Large intestine (tissue), 3 donors: ENCODE results near the gene ITGA5. TPM values are rescaled to one million over a fixed set of nuclear protein-coding genes. Genes with fewer than 3 reads are reported as not detected.

Source experiments
- DNase-seq, 2 donors: peaks; one replicate each; pipeline versions ENCODE4 v3.0.0 to v3.0.0-alpha.2; 2013
- H3K27ac ChIP-seq: one replicate; pipeline ENCODE4 v1.5.1; 2013; ENCODE audit warnings: low read length
- H3K27me3 ChIP-seq: 2 replicates; pipeline ENCODE4 v1.6.1; 2013; ENCODE audit warnings: low read length; ENCODE audit not compliant: control insufficient read depth, insufficient read depth
- H3K36me3 ChIP-seq: 2 replicates; pipeline ENCODE4 v1.6.1; 2013; ENCODE audit warnings: low read length; ENCODE audit not compliant: control insufficient read depth, insufficient read depth
- H3K4me1 ChIP-seq: one replicate; pipeline ENCODE4 v1.6.1; 2013; ENCODE audit warnings: low read length; ENCODE audit not compliant: control insufficient read depth, insufficient read depth
- H3K4me3 ChIP-seq: one replicate; pipeline ENCODE4 v1.5.1; 2013; ENCODE audit warnings: low read length
- H3K9me3 ChIP-seq: one replicate; pipeline ENCODE4 v1.6.1; 2013; ENCODE audit warnings: mild to moderate bottlenecking, low read depth, low read length, moderate library complexity; ENCODE audit not compliant: control insufficient read depth
- WGBS: methylation state at CpG from one replicate; pipeline ENCODE4 v1.1.5; 2013; ENCODE audit warnings: low lambda C conversion rate; ENCODE audit not compliant: insufficient coverage; 5-methylcytosine and 5-hydroxymethylcytosine counted together
- polyA plus RNA-seq: library from polyadenylated mRNA; unstranded; fragments of 120-200 nt; gene quantifications from one replicate; pipeline ENCODE4 v1.2.1, GENCODE V29; 2013

The ITGA5 gene
- polyA plus RNA-seq, 1 donor, result 23.9 TPM

- Histone ChIP-seq H3K4me1 (peaks cover 12% of the 10 kb centered on the region), H3K36me3 (no peaks in the 10 kb centered on the region), H3K27ac (no peak overlapping the region), H3K27me3 (peaks cover 12% of the 10 kb centered on the region), H3K4me3 (no peak overlapping the region), H3K9me3 (no peaks in the 10 kb centered on the region)
- no CpG with 5 or more reads among the region's 3 CpGs for WGBS
- no peak for DNase-seq
Observed at GRCh38 chr12:54389134-54389508, 29.9 kb downstream of the ITGA5 start.

DNA sequence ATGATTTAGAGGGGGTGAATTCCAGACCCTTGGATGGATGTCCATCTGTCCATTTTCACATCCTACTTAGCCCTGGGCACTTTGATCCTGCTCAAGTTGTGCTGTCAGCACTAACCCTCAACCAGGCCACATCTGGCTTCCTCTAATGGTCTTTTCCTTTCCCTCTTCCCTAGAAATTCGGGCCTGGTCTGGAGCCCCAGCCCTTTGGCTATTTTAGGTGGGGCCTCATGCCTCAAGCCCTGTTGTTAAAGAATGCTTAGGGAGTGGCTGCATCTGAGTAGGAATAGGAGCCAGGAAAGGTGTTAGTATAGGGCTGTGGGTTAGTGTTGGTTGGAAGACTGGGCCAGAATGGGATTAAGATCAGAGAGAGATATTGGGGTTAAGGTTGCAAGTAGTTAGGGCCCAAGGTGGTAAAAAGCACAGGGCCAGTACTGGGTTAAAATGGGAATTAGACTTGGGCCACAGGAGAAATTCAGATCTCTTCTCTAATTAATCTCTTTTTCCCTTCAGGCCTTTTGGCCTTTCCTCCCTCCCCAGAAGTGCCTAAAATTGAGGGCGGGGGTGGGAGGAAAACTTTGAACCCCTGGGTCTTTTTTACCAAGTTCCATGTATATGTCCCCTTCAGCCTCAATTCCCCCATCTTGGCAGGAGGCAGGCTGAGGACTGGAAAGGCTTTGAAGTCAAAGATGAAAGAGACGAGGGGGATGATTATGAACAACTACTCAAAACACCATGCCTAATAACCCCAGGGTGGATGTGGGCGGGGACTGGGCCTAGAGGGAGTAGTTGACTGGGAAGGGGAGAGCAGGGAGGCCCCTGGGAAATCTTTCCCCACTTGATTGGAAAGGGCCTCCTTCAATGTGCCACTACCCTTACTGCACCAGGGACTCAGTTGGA is 30.6 kb downstream of the ITGA5 start:
- H3K27me3 ChIP-seq, result peaks cover 12% of the 10 kb centered on the region
- no CpG with 5 or more reads among the region's 4 CpGs for WGBS
- H3K27ac ChIP-seq, result no peak overlapping the region
- H3K9me3 ChIP-seq, result no peaks in the 10 kb centered on the region
- H3K4me3 ChIP-seq, result no peak overlapping the region
- DNase-seq, result no peak
- peaks cover 12% of the 10 kb centered on the region for H3K4me1 ChIP-seq
- H3K36me3 ChIP-seq, result no peaks in the 10 kb centered on the region

GRCh38 chr12:54387114-54387467 is 32.0 kb downstream of the ITGA5 start:
- H3K4me3 ChIP-seq, result no peak overlapping the region
- WGBS, result no CpG with 5 or more reads among the region's 3 CpGs
- H3K27ac ChIP-seq, result no peak overlapping the region
- no peak for DNase-seq
- H3K9me3 ChIP-seq, result no peaks in the 10 kb centered on the region
- peaks cover 4% of the 10 kb centered on the region for H3K27me3 ChIP-seq
- H3K36me3 ChIP-seq, result no peaks in the 10 kb centered on the region
- peaks cover 12% of the 10 kb centered on the region for H3K4me1 ChIP-seq

- H3K4me3 ChIP-seq, result no peak overlapping the region
- no peaks in the 10 kb centered on the region for H3K9me3 ChIP-seq
- H3K4me1 ChIP-seq, result peaks cover 8% of the 10 kb centered on the region
- H3K27me3 ChIP-seq, result no peaks in the 10 kb centered on the region
- no peak overlapping the region for H3K27ac ChIP-seq
- no peak for DNase-seq
- WGBS, result no CpG with 5 or more reads among the region's 3 CpGs
- no peaks in the 10 kb centered on the region for H3K36me3 ChIP-seq
Observed at GRCh38 chr12:54386403-54387113, 32.5 kb downstream of the ITGA5 start.

- DNase-seq, result no peak
- peaks cover 4% of the 10 kb centered on the region for H3K4me1 ChIP-seq
- 60% methylated on average over 1 of the region's 10 CpGs for WGBS
- no peaks in the 10 kb centered on the region for H3K36me3 ChIP-seq
- no peak overlapping the region for H3K27ac ChIP-seq
- no peaks in the 10 kb centered on the region for H3K27me3 ChIP-seq
- no peaks in the 10 kb centered on the region for H3K9me3 ChIP-seq
- no peak overlapping the region for H3K4me3 ChIP-seq
Observed at GRCh38 chr12:54385251-54385914, 33.7 kb downstream of the ITGA5 start.

DNA sequence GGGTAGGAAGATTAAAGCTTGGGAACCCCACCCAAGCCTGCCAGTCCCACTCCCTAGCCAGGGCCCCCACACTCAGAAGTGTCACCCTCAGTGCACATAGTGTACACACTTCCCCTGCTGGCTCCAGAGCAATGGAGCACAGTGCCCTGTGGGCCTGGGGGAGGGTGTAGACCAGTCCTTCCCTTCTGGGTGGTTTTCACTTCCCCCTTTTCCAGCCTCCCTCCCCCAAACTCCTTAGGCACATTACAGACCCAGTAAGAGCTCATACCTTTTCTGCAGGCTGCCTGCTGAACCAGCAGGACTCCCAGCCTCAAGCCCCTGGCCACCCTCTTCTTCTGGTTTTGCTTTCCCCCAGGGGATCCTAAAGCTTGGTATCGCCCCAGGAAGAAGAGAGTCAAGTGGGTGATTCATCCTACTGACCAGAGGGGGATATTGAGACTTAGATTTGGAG is 34.5 kb downstream of the ITGA5 start, which contains the start of gene ZNF385A:
Gene ZNF385A, minus strand, starts transcription at position 143 of the 451 bp plus-strand sequence. CDS start 219 bp downstream, outside the sequence.
- Histone ChIP-seq H3K4me1 (peaks cover 4% of the 10 kb centered on the region), H3K36me3 (no peaks in the 10 kb centered on the region), H3K27me3 (no peaks in the 10 kb centered on the region), H3K4me3 (no peak within 1 kb of the TSS), H3K9me3 (no peaks in the 10 kb centered on the region), H3K27ac (no peak within 1 kb of the TSS)
- WGBS, result no CpG with 5 or more reads among the region's 1 CpG
- no peak for DNase-seq

DNA sequence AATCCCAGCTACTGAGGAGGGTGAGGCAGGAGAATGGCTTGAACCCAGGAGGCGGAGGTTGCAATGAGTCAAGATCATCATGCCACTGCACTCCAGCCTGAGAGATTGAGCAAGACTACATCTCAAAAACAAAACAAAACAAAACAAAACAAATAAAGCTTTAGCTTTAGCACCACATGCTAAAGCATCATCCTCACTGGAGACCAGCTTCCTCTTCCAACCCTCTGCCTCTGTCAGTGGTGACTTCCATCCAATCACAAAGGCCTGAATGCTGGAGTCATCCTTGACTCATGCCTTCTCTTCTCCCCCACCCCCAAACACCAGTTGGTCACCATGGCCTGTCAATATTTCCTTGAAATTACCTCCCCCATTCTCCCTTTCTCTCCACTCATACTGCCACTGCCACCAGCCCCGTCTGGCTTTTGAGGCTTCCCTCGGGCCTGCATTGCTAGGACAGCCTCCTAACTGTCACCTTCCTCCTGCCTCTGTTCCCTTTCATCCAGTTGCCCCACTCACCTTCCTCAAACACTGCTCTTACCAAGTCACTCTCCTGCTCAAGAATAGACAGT is 35.9 kb downstream of the ITGA5 start:
- Histone ChIP-seq H3K4me1 (peaks cover 5% of the 10 kb centered on the region), H3K9me3 (no peaks in the 10 kb centered on the region), H3K36me3 (no peaks in the 10 kb centered on the region), H3K27ac (no peak overlapping the region), H3K4me3 (no peak overlapping the region), H3K27me3 (peaks cover 5% of the 10 kb centered on the region)
- DNase-seq, result no peak
- WGBS, result no CpG with 5 or more reads among the region's 3 CpGs

DNA sequence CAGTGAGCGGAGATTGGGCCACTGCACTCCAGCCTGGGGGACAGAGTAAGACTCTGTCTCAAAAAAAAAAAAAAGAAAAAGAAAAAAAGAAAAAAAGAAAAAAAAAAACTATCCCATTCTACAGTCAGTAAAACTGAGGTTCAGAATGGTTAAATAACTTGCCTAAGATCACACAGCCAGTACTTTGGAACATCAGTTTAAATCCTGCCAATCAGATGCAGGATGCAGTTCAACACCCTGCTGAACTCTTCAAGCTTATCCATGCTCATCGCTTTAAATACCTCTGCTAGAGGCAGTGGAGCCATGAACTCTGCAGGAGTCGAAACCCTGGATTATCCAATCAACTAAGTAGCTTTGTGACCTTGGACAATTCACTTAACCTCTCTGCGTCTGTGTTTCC is 37.9 kb downstream of the ITGA5 start:
- WGBS, result no CpG with 5 or more reads among the region's 4 CpGs

GRCh38 chr12:54379398-54380201 is 39.5 kb downstream of the ITGA5 start:
- Histone ChIP-seq H3K27me3 (peaks cover 9% of the 10 kb centered on the region), H3K4me1 (peaks cover 5% of the 10 kb centered on the region), H3K36me3 (no peaks in the 10 kb centered on the region), H3K9me3 (no peaks in the 10 kb centered on the region), H3K27ac (no peak overlapping the region), H3K4me3 (peak overlapping the region; percentile 21)
- no CpG with 5 or more reads among the region's 19 CpGs for WGBS
- DNase-seq, result peak; percentile 71 to 74

More for the DNA sequence above, 37.9 kb downstream of the ITGA5 start:
- peaks cover 5% of the 10 kb centered on the region for H3K4me1 ChIP-seq
- H3K27ac ChIP-seq, result no peak overlapping the region
- no peak overlapping the region for H3K4me3 ChIP-seq
- DNase-seq, result no peak
- H3K27me3 ChIP-seq, result peaks cover 9% of the 10 kb centered on the region
- no peaks in the 10 kb centered on the region for H3K9me3 ChIP-seq
- H3K36me3 ChIP-seq, result no peaks in the 10 kb centered on the region
